Ovary (tissue), 9 donors: ENCODE results near the gene TSPAN1. TPM values are rescaled to one million over a fixed set of nuclear protein-coding genes. Genes with fewer than 3 reads are reported as not detected.

ENCODE experiments used
- DNase-seq, 5 donors: peaks; one replicate each; pipeline ENCODE4 v3.0.0-alpha.2; 2019 to 2020
- H3K27ac ChIP-seq, 2 donors: fragments of 200-600 bp; one replicate each; pipeline versions ENCODE4 v1.5.1 to v1.8.0; 2019 to 2022
- H3K27me3 ChIP-seq: fragments of 200-600 bp; one replicate; pipeline ENCODE4 v1.8.0; 2022
- H3K36me3 ChIP-seq: fragments of 200-600 bp; sonication (generic); one replicate; pipeline ENCODE4 v1.5.1; 2019
- H3K4me1 ChIP-seq: one replicate; pipeline ENCODE4 v1.8.1; 2013; ENCODE audit warnings: mild to moderate bottlenecking, moderate library complexity; ENCODE audit not compliant: insufficient read depth
- H3K4me3 ChIP-seq: fragments of 200-600 bp; sonication (generic); one replicate; pipeline ENCODE4 v1.5.1; 2017
- H3K9me3 ChIP-seq, 2 donors: fragments of 200-600 bp in 1 of 2; sonication (generic) in 1 of 2; one replicate each; pipeline versions ENCODE4 v1.5.1 to v1.8.1; 2013 to 2019; ENCODE audit warnings: mild to moderate bottlenecking in 1 of 2, moderate library complexity in 1 of 2
- CTCF ChIP-seq, 3 donors: fragments of 450-650 bp in 2 of 3; fragments of 200-600 bp in 1 of 3; IDR thresholded peaks; one replicate each; pipeline versions ENCODE4 v1.5.1 to v1.8.0; 2016 to 2022; ENCODE audit warnings: antibody characterized with exemption in 3 of 3, mild to moderate bottlenecking in 1 of 3
- EP300 ChIP-seq: sonication (generic); formaldehyde crosslinking; IDR thresholded peaks from one replicate; pipeline ENCODE4 v1.6.1; 2017; ENCODE audit warnings: antibody characterized with exemption
- POLR2A ChIP-seq: fragments of 450-650 bp; IDR thresholded peaks from one replicate; pipeline ENCODE4 v1.6.1; 2017; ENCODE audit warnings: antibody characterized with exemption, mild to moderate bottlenecking, moderate library complexity
- WGBS, 3 donors: extraction: QIAGEN DNeasy Blood & Tissue Kit in 1 of 3; methylation state at CpG; one replicate each; pipeline versions ENCODE4 v1.1.5 to v1.1.7; 2013 to 2017; 5-methylcytosine and 5-hydroxymethylcytosine counted together
- intact Hi-C, 4 donors: fragments of 100-400 bp; cut with DNase I; formaldehyde crosslinking; loops; one replicate each; pipeline versions ENCODE4 v1.11.0 to v1.15.1; 2022 to 2023
- polyA plus RNA-seq, 2 donors: library from polyadenylated mRNA; stranded (reverse); fragments of 200-250 nt in 1 of 2; fragments of 350-450 nt in 1 of 2; fragmentation: Illumina TruSeq in 1 of 2; extraction: RNeasy Lipid Tissue Mini Kit (QIAGEN cat#74804) in 1 of 2; gene quantifications; one replicate each; pipeline ENCODE4 v1.2.3, GENCODE V29; 2013 to 2014
- total RNA-seq, 7 donors: library from RNA; depleted of rRNA in 2 of 7; stranded (reverse); fragments of >200 nt in 2 of 7; fragmentation: NEBNext Ultra II Directional in 3 of 7; extraction: Animal tissue kit (Norgen Biotek cat#: 25700) in 3 of 7; gene quantifications; one replicate each; pipeline versions ENCODE4 v1.1.0 to v1.2.4, GENCODE V29; 2016 to 2023
- donor health status: DM: no; HTN: no; CAD: no; lungs with moderate emphysema.
- donor health status: DM: no; HTN: no; CAD: no.
- donor health status: Bipolar disorder and iron deficiency.
- donor health status: DM: yes; HTN: yes; CAD: no.
- donor health status: DM: no; HTN: no; CAD: no.
- donor health status: DM: yes; HTN: yes; CAD: no.

Gene TSPAN1
- total and polyA plus RNA-seq, 9 donors, result 0.18 to 26.9 (median 2.8) TPM

GRCh38 chr1:46192171-46192570 is 17.3 kb downstream of the TSPAN1 start:
- Histone ChIP-seq H3K9me3 (no peaks in the 10 kb centered on the region), H3K27ac (no peak overlapping the region), H3K4me3 (no peak overlapping the region), H3K27me3 (no peaks in the 10 kb centered on the region), H3K4me1 (peaks cover under 1% of the 10 kb centered on the region), H3K36me3 (no peaks in the 10 kb centered on the region)
- WGBS, 3 donors, result 85 to 94% (median 92%) methylated on average over 10 of the region's 10 CpGs
- DNase-seq, result no peak
- TF ChIP-seq POLR2A (no peak), CTCF (IDR thresholded peaks at IDR 0.05) (no peak), EP300 (no peak)
- intact Hi-C loops, result no loop called here

- DNase-seq, result no peak
- Histone ChIP-seq H3K4me1 (peaks cover 5% of the 10 kb centered on the region), H3K9me3 (no peaks in the 10 kb centered on the region), H3K4me3 (no peak overlapping the region), H3K27ac (no peak overlapping the region), H3K27me3 (no peaks in the 10 kb centered on the region), H3K36me3 (no peaks in the 10 kb centered on the region)
- WGBS, 3 donors, result 89 to 91% (median 89%) methylated on average over 7 of the region's 7 CpGs
- TF ChIP-seq CTCF (IDR thresholded peaks at IDR 0.05), result no peak
- TF ChIP-seq POLR2A, result no peak
- TF ChIP-seq EP300, result no peak
- intact Hi-C loops, result no loop called here
These were observed 18.4 kb downstream of the TSPAN1 start for GRCh38 chr1:46193285-46193684.

GRCh38 chr1:46193984-46194570 is 19.2 kb downstream of the TSPAN1 start:
- DNase-seq, result no peak
- Histone ChIP-seq H3K27me3 (no peaks in the 10 kb centered on the region), H3K36me3 (no peaks in the 10 kb centered on the region), H3K4me3 (no peak overlapping the region), H3K27ac (no peak overlapping the region), H3K9me3 (no peaks in the 10 kb centered on the region), H3K4me1 (peaks cover 5% of the 10 kb centered on the region)
- 77 to 85% (median 85%) methylated on average over 9 of the region's 9 CpGs for WGBS, 3 donors
- no peak for TF ChIP-seq EP300
- TF ChIP-seq POLR2A, result no peak
- no peak for TF ChIP-seq CTCF (IDR thresholded peaks at IDR 0.05)
- intact Hi-C loops, result no loop called here

GRCh38 chr1:46194641-46195193 is 19.8 kb downstream of the TSPAN1 start:
- Histone ChIP-seq H3K4me3 (no peak overlapping the region), H3K4me1 (peaks cover 5% of the 10 kb centered on the region), H3K27ac (no peak overlapping the region), H3K9me3 (no peaks in the 10 kb centered on the region), H3K27me3 (no peaks in the 10 kb centered on the region), H3K36me3 (no peaks in the 10 kb centered on the region)
- TF ChIP-seq POLR2A, result no peak
- no peak for TF ChIP-seq EP300
- no peak for TF ChIP-seq CTCF (IDR thresholded peaks at IDR 0.05)
- 69 to 79% (median 79%) methylated on average over 5 of the region's 5 CpGs for WGBS, 3 donors
- DNase-seq, result no peak
- intact Hi-C loops, result no loop called here
